ENCODE measurements around the gene PDE6B.

DNA sequence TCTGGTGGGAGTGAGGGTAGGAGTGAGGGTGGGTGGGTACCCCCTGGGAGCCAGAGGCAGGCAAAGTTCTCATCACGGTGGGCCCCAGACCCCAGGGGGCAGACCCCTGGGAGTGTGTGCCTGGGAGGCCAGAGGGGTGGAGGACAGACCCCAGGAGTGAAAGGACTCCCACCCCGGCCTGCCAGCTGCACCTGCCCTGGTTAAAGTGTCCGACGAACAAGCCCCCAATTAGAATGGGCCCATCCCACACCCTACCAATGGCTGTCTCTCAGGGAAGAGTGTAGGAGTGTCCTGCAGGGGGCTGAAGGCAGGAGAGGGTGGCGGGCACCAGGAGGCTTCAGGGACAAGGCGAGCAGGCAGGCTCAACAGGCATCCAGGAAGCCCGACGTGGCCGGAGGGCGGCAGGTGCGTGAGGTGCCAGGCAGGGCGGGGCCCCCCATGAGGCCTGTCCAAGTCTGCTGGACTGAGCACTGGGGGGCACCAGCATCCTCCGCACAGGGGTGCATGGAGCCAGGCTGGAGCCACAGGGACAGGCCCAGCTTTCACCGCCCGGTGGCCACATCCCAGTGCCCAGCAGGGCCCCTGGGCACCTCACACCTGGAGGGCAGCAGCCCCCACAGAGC, 8.7 kb downstream of the PDE6B start:
- TF ChIP-seq, protein P1, sequence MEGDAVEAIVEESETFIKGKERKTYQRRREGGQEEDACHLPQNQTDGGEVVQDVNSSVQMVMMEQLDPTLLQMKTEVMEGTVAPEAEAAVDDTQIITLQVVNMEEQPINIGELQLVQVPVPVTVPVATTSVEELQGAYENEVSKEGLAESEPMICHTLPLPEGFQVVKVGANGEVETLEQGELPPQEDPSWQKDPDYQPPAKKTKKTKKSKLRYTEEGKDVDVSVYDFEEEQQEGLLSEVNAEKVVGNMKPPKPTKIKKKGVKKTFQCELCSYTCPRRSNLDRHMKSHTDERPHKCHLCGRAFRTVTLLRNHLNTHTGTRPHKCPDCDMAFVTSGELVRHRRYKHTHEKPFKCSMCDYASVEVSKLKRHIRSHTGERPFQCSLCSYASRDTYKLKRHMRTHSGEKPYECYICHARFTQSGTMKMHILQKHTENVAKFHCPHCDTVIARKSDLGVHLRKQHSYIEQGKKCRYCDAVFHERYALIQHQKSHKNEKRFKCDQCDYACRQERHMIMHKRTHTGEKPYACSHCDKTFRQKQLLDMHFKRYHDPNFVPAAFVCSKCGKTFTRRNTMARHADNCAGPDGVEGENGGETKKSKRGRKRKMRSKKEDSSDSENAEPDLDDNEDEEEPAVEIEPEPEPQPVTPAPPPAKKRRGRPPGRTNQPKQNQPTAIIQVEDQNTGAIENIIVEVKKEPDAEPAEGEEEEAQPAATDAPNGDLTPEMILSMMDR (IDR thresholded peaks at IDR 0.05), result no peak
- no peak for TF ChIP-seq POLR2A (IDR thresholded peaks at IDR 0.05)
